HEK293T (cell line): ENCODE results near the gene TOMM7.

Experiments
- CTBP1 ChIP-seq: fragments of 450-650 bp; IDR thresholded peaks from 2 replicates; pipeline ENCODE4 v1.6.1; 2016; ENCODE audit warnings: borderline replicate concordance
- ELF4 ChIP-seq: fragments of 450-650 bp; IDR thresholded peaks from 2 replicates; pipeline ENCODE4 v1.6.1; 2017; ENCODE audit warnings: antibody characterized with exemption
- NFRKB ChIP-seq: fragments of 450-650 bp; IDR thresholded peaks from 2 replicates; pipeline ENCODE4 v1.6.1; 2016; ENCODE audit warnings: mild to moderate bottlenecking, moderate library complexity
- SP1 ChIP-seq: fragments of 450-650 bp; IDR thresholded peaks from 2 replicates; pipeline ENCODE4 v1.6.1; 2017
- TARDBP ChIP-seq: fragments of 450-650 bp; IDR thresholded peaks from 2 replicates; pipeline ENCODE4 v1.6.1; 2016

DNA sequence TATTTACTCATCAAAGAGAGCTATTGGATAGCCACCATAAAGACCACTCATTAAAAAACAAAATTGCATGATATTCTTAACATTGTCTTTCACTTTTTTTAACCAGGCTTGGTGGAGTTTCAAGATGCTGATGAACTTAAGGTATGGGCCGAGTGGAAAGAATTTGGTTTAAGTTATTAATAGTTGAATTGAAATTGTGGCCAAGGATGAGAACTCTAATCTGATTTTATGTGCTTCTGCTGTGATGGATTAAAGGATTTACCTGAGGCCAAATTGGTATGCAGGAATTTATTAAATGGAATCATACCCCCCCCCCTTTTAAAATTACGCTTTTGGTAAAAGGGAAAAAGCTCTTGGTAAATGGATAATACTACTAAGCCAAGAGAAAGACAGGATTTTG lies 33.8 kb upstream of the TOMM7 start:
- TF ChIP-seq SP1 (no peak), CTBP1 (no peak), ELF4 (no peak), TARDBP (no peak), NFRKB (no peak)
